Middle frontal gyrus (tissue), 1 donor: ENCODE data around the gene ANP32B.

Experiments
- DNase-seq: peaks from one replicate; pipeline ENCODE4 v3.0.0-alpha.2; 2015; ENCODE audit warnings: low spot score; ENCODE audit errors: extremely low spot score

ANP32B gene

GRCh38 chr9:98064623-98065392, 81.7 kb downstream of the ANP32B start:
- DNase-seq = no peak
